Breast epithelium (tissue), 3 donors: ENCODE data around the gene COMP.

ENCODE experiments used
- CTCF ChIP-seq, 3 donors: fragments of 450-650 bp; IDR thresholded peaks; one replicate each; pipeline ENCODE4 v1.5.1; 2016 to 2017; ENCODE audit warnings: antibody characterized with exemption in 3 of 3, mild to moderate bottlenecking in 3 of 3, moderate library complexity in 3 of 3
- POLR2A ChIP-seq: fragments of 450-650 bp; IDR thresholded peaks from one replicate; pipeline ENCODE4 v1.6.1; 2016; ENCODE audit warnings: antibody characterized with exemption, mild to moderate bottlenecking, moderate library complexity

GRCh38 chr19:18839465-18840287 lies 48.6 kb upstream of the COMP start:
- TF ChIP-seq CTCF (IDR thresholded peaks at IDR 0.05) = no peak
- no peak for TF ChIP-seq POLR2A
